PC-3 (cell line): Measurements from ENCODE around the gene AP1M2. TPM values are rescaled to one million over a fixed set of nuclear protein-coding genes. Genes with fewer than 3 reads are reported as not detected.

Experiments
- ATAC-seq: fragments of 200-7000 bp; cut with Tn5 transposase; 2 replicates; pipeline ENCODE4 v1.9.1; 2020; ENCODE audit warnings: mild to moderate bottlenecking, moderate library complexity
- Bru-seq: library from RNA; stranded (reverse); fragments of 400-500 nt; gene quantifications from one replicate; lab custom pipeline; 2021; lab: Mats Ljungman, UMichigan
- BruChase-seq, 2 experiments: library from RNA; stranded (reverse); fragments of 400-500 nt; gene quantifications; one replicate each; lab custom pipeline; 2021; lab: Mats Ljungman, UMichigan
- BruUV-seq: library from RNA; stranded (reverse); fragments of 400-500 nt; replicated peaks from 2 replicates; lab custom pipeline; 2021; lab: Mats Ljungman, UMichigan
- CTCF ChIA-PET: fragments of 300-600 bp; sonication (Branson Sonifier 250); formaldehyde crosslinking; loops from one replicate; lab custom pipeline; 2022; ENCODE audit warnings: antibody characterized with exemption; lab: Charles Lee
- POLR2A ChIA-PET: fragments of 300-600 bp; sonication (Branson Sonifier 250); formaldehyde crosslinking; loops from one replicate; lab custom pipeline; 2022; ENCODE audit warnings: antibody characterized with exemption; ENCODE audit not compliant: unreplicated experiment; lab: Charles Lee
- DNase-seq: peaks from one replicate; pipeline ENCODE4 v3.0.0-alpha.2; 2015
- H2AFZ ChIP-seq: fragments of 300-600 bp; sonication (generic); 2 replicates; pipeline ENCODE4 v1.6.0; 2016; ENCODE audit warnings: antibody characterized with exemption, low read length
- H3F3A ChIP-seq: fragments of 300-600 bp; sonication (generic); one replicate; pipeline ENCODE4 v1.6.0; 2017; ENCODE audit warnings: antibody characterized with exemption, low read length, control low read depth, mild to moderate bottlenecking; ENCODE audit not compliant: unreplicated experiment
- H3K27ac ChIP-seq: fragments of 300-600 bp; sonication (generic); 2 replicates; pipeline ENCODE4 v1.5.1; 2016; ENCODE audit warnings: mild to moderate bottlenecking, low read length
- H3K27me3 ChIP-seq: fragments of 300-600 bp; sonication (generic); 2 replicates; pipeline ENCODE4 v1.6.1; 2016; ENCODE audit warnings: low read length, mixed read lengths
- H3K36me3 ChIP-seq: fragments of 300-600 bp; sonication (generic); 2 replicates; pipeline ENCODE4 v1.6.1; 2016; ENCODE audit warnings: low read depth, mixed run types, low read length, mixed read lengths
- H3K4me1 ChIP-seq: fragments of 300-600 bp; sonication (generic); 2 replicates; pipeline ENCODE4 v1.5.1; 2016; ENCODE audit warnings: low read length; ENCODE audit not compliant: insufficient read depth
- H3K4me2 ChIP-seq: fragments of 300-600 bp; sonication (generic); 2 replicates; pipeline ENCODE4 v1.6.0; 2016; ENCODE audit warnings: low read length
- H3K4me3 ChIP-seq: fragments of 300-600 bp; sonication (generic); 2 replicates; pipeline ENCODE4 v1.5.1; 2016; ENCODE audit warnings: mild to moderate bottlenecking, low read length, mixed read lengths
- H3K79me2 ChIP-seq: fragments of 300-600 bp; sonication (generic); 2 replicates; pipeline ENCODE4 v1.6.1; 2017; ENCODE audit warnings: low read length, mixed read lengths
- H3K9ac ChIP-seq: fragments of 300-600 bp; sonication (generic); 2 replicates; pipeline ENCODE4 v1.6.0; 2016; ENCODE audit warnings: mild to moderate bottlenecking, low read length
- H3K9me2 ChIP-seq: fragments of 300-600 bp; sonication (generic); replicated peaks from 2 replicates; pipeline ENCODE4 v1.6.1; 2016; ENCODE audit warnings: mixed run types, low read length, mixed read lengths
- H3K9me3 ChIP-seq: fragments of 300-600 bp; sonication (generic); 2 replicates; pipeline ENCODE4 v1.6.1; 2016; ENCODE audit warnings: low read length, mixed read lengths
- H4K20me1 ChIP-seq: fragments of 300-600 bp; sonication (generic); 2 replicates; pipeline ENCODE4 v1.6.1; 2016; ENCODE audit warnings: low read length, mixed read lengths
- EZH2 ChIP-seq: fragments of 300-600 bp; sonication (generic); IDR thresholded peaks from one replicate; pipeline ENCODE4 v1.6.1; 2017; ENCODE audit warnings: antibody characterized with exemption, mild to moderate bottlenecking, low read length; ENCODE audit not compliant: unreplicated experiment
- EZH2phosphoT487 ChIP-seq: fragments of 300-600 bp; sonication (generic); IDR thresholded peaks from 2 replicates; pipeline ENCODE4 v1.6.1; 2018; ENCODE audit warnings: mild to moderate bottlenecking, antibody characterized with exemption, low read length, borderline replicate concordance
- intact Hi-C: fragments of 100-400 bp; cut with micrococcal nuclease; formaldehyde crosslinking; loops from 2 replicates; pipeline ENCODE4 v1.9.0; 2023
- long read RNA-seq: library from polyadenylated mRNA; unstranded; transcript quantifications from one replicate; pipeline ENCODE4 v2.0.0, GENCODE V29; 2021; ENCODE audit not compliant: unreplicated experiment
- total RNA-seq: library from RNA; depleted of rRNA; stranded (reverse); fragments of >200 nt; gene quantifications from 2 replicates; pipeline ENCODE4 v1.2.3, GENCODE V29; 2014; rRNA removed
- TF ChIP-seq, protein P1 (sequence below): fragments of 300-600 bp; sonication (generic); conservative IDR thresholded peaks from 2 replicates; pipeline ENCODE4 v1.5.1; 2017; ENCODE audit warnings: antibody characterized with exemption, low read depth, mild to moderate bottlenecking, low read length

Gene AP1M2
- total RNA-seq = 43.9 and 50.0 TPM in 2 replicates
- Bru-seq, nascent RNA = percentile 47 among the genes with signal in this experiment
- percentile 56 among the genes with signal in this experiment for BruChase-seq, experiment 1, labeled RNA remaining after a 6-hour chase
- percentile 47 among the genes with signal in this experiment for BruChase-seq, experiment 2, labeled RNA remaining after a 2-hour chase
- long read RNA-seq, transcript AP1M2-207 (12 exons, 1,757 nt) = minor isoform, 10 of 64 reads
- long read RNA-seq, transcript AP1M2-201 (12 exons, 1,749 nt) = major isoform, 38 of 64 reads
- long read RNA-seq, partial matches to known transcripts = 6 of 64 reads
- long read RNA-seq, other reads (novel, unspliced or antisense) = 10 of 64 reads

DNA sequence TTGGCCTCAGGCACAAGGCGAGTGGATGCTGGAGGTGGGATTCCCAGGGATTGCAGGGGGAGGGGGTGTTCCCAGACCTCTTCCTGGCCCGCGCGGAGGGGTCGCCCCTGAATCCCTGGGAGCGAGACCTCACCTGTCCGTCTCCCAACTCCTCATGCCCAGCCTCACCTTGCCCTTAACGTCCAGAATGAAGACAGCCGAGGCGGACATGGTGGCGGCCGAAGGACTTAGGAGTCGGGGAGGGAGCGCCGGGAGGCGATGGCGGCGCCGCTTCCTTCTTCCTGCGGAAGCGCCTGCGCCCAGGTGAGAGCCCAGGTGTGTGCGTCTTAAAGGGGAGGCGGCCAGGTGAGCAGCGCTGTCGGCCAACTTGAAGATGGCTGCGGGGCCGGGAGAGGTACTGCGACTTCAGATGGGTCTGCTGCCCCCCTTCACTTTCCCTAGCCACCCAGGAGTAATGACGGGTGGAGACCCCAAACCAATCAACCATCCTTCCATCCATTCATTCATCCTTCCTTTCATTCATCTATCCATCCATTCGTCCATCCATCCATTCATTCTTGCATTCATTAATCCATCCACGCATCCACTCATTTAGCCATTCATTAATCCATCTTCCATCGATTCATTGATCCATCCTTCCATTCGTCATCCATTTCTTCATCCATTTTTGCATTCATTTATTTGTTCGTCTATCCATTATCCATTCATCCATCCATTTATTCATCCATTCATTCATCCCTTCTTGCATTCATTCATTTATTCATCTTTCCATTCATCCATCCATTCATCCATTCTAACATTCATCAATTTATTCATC is at the start of gene AP1M2:
Gene AP1M2, minus strand, starts transcription at position 291 of the 817 bp plus-strand sequence. Its CDS starts 81 bp downstream, at position 210.
- ChIA-PET POLR2A (no interaction called here), CTCF (no interaction called here)
- no peaks in the 10 kb centered on the region for H3K36me3 ChIP-seq
- H2AFZ ChIP-seq = peak within 1 kb of the TSS; percentile 76
- H3K4me2 ChIP-seq = peak within 1 kb of the TSS; percentile 76
- H3K27me3 ChIP-seq = peaks cover 16% of the 10 kb centered on the region; the same call in 1 of the 2 replicates
- intact Hi-C loops = no loop called here
- no peaks in the 10 kb centered on the region for H3K9me2 ChIP-seq
- TF ChIP-seq EZH2phosphoT487 (no peak), EZH2 (no peak)
- TF ChIP-seq, protein P1, sequence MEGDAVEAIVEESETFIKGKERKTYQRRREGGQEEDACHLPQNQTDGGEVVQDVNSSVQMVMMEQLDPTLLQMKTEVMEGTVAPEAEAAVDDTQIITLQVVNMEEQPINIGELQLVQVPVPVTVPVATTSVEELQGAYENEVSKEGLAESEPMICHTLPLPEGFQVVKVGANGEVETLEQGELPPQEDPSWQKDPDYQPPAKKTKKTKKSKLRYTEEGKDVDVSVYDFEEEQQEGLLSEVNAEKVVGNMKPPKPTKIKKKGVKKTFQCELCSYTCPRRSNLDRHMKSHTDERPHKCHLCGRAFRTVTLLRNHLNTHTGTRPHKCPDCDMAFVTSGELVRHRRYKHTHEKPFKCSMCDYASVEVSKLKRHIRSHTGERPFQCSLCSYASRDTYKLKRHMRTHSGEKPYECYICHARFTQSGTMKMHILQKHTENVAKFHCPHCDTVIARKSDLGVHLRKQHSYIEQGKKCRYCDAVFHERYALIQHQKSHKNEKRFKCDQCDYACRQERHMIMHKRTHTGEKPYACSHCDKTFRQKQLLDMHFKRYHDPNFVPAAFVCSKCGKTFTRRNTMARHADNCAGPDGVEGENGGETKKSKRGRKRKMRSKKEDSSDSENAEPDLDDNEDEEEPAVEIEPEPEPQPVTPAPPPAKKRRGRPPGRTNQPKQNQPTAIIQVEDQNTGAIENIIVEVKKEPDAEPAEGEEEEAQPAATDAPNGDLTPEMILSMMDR = no peak
- H3K4me1 ChIP-seq = no peaks in the 10 kb centered on the region
- H3K4me3 ChIP-seq = peak within 1 kb of the TSS; percentile 82
- H4K20me1 ChIP-seq = no peaks in the 10 kb centered on the region
- no peaks in the 10 kb centered on the region for H3K9me3 ChIP-seq
- BruUV-seq = no TSS peak
- no peak within 1 kb of the TSS for H3K27ac ChIP-seq
- ATAC-seq (peak; percentile 65), DNase-seq (peak; percentile 37)
- no peaks in the 10 kb centered on the region for H3F3A ChIP-seq
- H3K79me2 ChIP-seq = no peaks in the 10 kb centered on the region
- peak within 1 kb of the TSS; percentile 72 for H3K9ac ChIP-seq

DNA sequence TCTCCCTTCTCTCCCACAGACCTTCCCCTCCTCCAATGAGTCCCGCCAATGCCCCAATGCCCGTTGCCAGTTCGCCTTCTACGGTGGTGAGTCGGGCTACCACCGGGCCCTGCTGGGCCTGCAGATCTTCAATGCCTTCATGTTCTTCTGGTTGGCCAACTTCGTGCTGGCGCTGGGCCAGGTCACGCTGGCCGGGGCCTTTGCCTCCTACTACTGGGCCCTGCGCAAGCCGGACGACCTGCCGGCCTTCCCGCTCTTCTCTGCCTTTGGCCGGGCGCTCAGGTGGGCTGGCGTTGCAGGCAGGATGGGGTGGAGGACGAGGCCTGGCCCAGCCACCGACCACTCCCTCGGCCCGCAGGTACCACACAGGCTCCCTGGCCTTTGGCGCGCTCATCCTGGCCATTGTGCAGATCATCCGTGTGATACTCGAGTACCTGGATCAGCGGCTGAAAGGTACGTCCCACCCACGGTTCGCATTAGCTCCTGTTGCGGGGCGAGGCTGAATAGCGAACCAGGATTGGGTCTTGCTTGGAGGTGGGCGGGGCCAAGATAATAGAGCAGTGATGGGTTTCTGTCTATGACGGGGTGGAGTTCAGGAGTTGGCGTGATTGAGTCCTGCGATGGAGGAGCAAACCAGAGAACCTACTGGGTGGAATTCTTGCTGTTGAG is 49.3 kb upstream of the AP1M2 start:
- no peaks in the 10 kb centered on the region for H3F3A ChIP-seq
- no peak overlapping the region for H3K9ac ChIP-seq
- H4K20me1 ChIP-seq = no peaks in the 10 kb centered on the region
- ChIA-PET POLR2A (no interaction called here), CTCF (no interaction called here)
- H2AFZ ChIP-seq = no peak overlapping the region
- H3K4me3 ChIP-seq = no peak overlapping the region
- H3K36me3 ChIP-seq = peaks cover 45% of the 10 kb centered on the region
- no peaks in the 10 kb centered on the region for H3K9me2 ChIP-seq
- no peak overlapping the region for H3K27ac ChIP-seq
- H3K79me2 ChIP-seq = no peaks in the 10 kb centered on the region
- intact Hi-C loops = no loop called here
- no peaks in the 10 kb centered on the region for H3K4me1 ChIP-seq
- TF ChIP-seq EZH2 (no peak), EZH2phosphoT487 (no peak)
- TF ChIP-seq, protein P1 = no peak
- H3K4me2 ChIP-seq = no peak overlapping the region
- no peaks in the 10 kb centered on the region for H3K27me3 ChIP-seq
- no TSS peak for BruUV-seq
- no peak for ATAC-seq
- H3K9me3 ChIP-seq = no peaks in the 10 kb centered on the region
- no peak for DNase-seq
